Astrocyte (in vitro differentiated cells and primary cell): ENCODE data around the gene TBC1D22B.

Experiments used
- EZH2 ChIP-seq: IDR thresholded peaks from 2 replicates; pipeline ENCODE4 v1.6.1; 2012; ENCODE audit warnings: mild to moderate bottlenecking, low read length, inconsistent platforms; ENCODE audit not compliant: insufficient read depth
- TF ChIP-seq, protein P1 (sequence below): IDR thresholded peaks from 2 replicates; pipeline ENCODE4 v1.5.1; 2011; ENCODE audit warnings: low read depth, mild to moderate bottlenecking, inconsistent platforms, low read length, moderate library complexity; ENCODE audit not compliant: insufficient read depth

DNA sequence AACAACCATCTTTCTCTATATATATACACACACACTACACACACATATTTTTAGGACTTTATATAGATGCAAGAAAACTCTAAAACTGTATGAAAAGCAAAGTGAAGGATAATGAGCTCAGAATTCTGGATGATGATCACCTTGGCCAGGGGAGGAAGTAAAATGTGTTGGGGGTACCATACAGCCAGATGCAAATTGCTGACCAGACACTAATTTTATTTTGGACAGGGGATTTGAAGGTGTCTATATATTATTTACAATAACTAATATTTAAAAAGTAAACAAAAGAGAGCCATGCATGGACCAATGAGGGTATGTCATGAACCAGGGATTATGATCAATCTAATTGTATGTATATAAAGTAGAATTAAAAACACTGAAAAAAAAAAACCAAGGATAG lies 19.8 kb upstream of the TBC1D22B start:
- TF ChIP-seq, protein P1, sequence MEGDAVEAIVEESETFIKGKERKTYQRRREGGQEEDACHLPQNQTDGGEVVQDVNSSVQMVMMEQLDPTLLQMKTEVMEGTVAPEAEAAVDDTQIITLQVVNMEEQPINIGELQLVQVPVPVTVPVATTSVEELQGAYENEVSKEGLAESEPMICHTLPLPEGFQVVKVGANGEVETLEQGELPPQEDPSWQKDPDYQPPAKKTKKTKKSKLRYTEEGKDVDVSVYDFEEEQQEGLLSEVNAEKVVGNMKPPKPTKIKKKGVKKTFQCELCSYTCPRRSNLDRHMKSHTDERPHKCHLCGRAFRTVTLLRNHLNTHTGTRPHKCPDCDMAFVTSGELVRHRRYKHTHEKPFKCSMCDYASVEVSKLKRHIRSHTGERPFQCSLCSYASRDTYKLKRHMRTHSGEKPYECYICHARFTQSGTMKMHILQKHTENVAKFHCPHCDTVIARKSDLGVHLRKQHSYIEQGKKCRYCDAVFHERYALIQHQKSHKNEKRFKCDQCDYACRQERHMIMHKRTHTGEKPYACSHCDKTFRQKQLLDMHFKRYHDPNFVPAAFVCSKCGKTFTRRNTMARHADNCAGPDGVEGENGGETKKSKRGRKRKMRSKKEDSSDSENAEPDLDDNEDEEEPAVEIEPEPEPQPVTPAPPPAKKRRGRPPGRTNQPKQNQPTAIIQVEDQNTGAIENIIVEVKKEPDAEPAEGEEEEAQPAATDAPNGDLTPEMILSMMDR, result no peak
- TF ChIP-seq EZH2, result no peak
